Measurements from ENCODE around the gene GPR39.

GPR39 gene

DNA sequence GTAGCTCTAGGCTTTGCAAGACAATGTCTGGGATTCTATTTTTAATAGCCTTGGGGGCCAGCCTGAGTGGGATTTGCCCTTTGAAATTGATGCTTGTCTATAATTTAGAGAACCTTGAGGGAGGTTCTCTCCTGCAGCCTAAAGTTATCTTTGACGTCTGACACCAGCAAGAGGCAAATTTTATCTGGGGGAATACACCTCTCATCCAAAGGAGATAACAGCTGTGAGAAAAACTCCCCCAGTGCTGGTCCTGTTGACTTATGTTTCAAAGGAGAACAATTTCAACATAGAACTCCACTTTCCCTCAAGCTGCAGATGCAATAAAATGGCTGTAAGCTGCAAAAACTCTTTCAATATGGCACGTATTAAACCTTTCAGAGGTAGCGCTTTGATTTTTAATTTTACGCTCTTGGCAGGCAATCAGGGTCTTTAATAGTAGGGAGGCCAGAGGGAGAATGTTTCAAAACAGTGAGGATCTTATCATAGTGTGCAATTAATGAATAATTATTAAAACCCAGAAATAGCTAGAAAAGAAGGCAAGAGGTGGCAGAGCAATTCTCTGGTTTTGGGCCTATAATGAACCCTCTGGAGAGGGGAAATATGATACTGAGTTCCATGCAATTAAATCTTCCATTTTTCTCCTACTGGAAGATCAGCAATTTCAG lies 191.0 kb downstream of the GPR39 start:
- DNase-seq: no peak

DNA sequence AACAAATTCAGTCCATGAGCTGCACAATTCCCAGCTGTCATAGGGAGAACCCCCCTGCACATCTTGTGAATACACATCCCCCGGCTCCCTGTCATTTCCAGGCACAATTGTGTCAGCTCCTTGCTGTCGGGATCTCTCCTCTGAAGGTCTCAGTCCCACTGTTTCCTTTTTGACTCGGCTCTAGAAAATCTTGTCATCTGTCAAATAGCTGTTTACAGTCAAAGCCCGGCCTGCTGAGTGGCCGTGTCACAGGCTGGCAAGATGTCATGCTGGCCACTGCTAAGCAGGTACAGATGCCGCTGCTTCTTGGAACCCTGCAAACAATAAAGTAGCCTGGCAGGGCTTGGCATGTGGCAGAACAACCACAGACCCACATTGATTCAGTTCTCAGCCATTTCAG lies 191.7 kb downstream of the GPR39 start:
- DNase-seq: no peak

DNA sequence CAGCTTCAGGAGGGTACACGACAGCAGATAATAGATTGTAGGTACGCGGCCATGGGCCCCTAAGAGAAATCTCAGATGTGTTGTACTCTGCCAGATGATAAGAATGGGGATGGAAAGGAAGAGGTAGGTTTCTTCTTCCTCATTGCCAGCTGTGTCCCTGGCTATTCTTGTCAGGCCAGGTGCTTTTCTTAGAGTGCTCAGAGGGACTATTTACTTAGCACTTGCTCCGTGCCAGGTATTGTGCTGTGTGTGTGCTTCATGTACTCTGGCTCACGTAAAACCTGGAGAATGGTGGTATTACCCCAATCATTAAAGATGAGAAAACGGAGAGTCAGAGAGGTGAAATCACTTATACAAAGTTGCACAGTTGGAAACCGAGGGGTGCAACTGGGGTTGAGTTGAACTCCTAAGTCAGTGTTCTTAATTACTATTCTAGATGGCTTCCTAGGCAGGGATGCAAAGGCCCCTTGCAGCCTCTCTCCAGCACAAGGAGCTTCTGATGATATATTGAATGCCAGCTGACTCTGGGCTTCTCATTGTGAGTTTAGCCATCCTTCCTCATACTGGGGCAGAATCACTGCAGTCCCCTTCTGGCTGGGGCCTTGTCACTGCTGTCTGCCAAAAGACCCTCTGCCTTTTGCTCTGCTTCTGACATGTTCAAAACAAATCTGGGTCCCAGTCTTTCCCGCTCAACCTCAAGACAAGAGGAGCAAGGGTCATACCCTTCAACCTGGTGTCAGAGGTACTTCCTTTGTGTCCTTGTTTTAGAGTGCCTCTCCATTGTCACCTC lies 192.7 kb downstream of the GPR39 start:
- DNase-seq: no peak

DNA sequence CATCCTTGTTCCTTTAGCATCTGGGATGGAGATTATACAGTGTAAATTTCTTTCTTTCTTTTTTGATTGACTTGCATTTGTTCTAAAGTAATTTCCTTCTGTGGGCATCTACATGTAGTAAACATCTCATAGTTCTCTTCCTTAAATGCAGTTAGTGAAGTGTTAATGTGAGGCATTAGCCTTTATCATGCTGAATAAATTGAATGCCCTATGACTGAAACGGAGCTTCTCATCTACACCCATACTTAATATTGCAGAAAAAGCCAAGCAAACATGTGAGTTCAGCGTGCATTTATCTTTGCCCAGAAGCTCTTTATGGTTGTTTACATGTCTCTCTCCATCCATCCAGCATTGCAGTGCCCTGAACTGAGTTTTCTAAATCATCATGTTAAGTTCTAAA lies 195.1 kb downstream of the GPR39 start:
- DNase-seq: no peak

GRCh38 chr2:132615329-132616085 lies 198.9 kb downstream of the GPR39 start:
- no peak for DNase-seq

DNA sequence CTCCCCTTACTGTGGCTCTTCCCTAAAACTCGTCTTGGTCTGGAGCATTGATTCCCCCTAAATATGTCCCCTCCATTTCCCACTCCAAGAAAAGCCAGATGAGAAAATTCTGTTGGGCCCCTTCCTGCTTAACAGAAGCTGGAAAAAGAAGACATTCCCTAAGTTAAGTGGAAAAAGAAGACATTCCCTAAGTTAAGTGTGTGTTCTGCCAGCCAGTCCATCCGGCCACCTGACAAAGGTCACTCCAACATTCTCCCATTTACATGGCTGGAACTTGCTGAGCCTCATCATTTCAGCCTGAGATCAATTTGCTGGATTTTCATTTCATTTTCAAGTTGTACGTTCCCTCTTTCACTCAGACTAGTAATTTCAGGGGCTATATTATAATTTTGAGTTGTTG lies 201.4 kb downstream of the GPR39 start:
- no peak for DNase-seq

- DNase-seq: no peak
These were observed 202.1 kb downstream of the GPR39 start for GRCh38 chr2:132618734-132619133.

DNA sequence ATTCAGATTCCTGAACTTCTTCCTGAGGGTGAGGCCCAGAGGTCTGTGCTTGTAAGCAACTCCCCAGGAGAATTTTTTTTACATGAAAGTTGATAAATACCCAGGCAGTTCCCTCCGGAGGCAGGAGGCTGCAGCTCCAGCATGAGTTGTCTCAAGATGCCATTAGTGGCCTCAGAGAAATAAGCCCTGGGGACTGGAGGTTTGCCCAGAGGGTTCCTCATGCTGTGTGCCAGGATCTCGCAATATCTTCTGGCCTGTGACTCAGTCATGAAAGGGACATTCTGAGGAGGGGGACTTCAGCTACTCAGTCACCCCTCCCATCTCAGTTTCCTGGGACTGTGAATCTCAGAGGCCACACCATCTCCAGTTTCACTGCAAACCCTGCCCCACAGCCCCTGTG lies 203.5 kb downstream of the GPR39 start:
- no peak for DNase-seq

- DNase-seq: no peak
These were observed 204.7 kb downstream of the GPR39 start for GRCh38 chr2:132621131-132621875.

DNA sequence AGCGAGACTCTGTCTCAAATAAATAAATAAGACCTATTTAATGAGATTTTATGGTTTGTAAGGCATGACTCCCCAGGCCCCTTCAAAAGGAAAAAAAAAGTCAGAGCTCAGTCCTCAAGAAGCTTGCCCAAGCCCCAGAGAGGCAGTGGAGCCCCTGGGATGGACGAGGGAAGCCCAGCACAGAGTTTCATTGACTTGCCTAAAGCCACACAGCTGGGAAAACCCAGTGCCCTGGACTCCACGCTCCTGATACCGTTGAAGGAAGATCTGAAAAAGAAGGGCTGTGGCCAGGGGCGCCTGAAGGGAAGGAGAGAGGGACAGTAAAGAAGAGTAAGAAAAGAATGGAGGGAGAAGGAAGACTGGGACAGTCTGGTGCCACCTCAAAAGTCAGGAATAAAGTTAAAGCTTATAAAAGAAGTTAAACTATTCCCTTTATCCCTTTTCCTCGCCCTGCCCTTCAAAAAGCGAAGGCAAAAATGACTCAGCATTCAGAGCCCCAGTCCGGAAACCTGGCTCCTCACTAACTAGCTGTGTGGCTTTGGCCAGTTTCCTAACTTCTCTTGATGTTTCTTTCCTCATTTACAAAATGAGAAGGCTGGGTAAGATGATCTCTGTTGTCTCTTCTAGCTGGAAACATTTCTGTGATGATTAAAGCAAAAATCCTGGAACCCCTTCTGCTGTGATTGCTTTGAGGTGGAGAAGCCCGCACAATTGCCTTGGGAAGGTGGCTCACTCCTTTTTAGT lies 206.7 kb downstream of the GPR39 start:
- DNase-seq: no peak

DNA sequence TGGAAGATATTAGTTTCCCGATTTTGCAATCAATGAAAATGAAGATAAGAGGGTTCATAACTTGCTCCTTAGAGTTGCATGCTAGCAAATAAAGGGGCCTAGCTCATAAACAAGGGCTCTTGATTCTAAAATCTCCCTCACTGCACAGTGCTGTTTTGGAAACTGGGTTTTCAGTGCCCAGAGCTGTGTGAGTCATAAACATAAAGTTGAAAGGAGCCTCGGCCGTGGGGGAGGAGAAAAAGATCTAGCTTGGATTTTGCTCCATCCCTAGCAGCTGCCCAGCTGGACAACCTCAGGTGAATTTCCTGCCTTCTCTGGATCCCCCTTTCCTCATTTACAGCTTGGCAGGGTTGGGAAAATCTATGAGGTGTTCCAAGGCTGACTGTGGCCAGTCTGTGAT lies 210.9 kb downstream of the GPR39 start:
- no peak for DNase-seq

DNA sequence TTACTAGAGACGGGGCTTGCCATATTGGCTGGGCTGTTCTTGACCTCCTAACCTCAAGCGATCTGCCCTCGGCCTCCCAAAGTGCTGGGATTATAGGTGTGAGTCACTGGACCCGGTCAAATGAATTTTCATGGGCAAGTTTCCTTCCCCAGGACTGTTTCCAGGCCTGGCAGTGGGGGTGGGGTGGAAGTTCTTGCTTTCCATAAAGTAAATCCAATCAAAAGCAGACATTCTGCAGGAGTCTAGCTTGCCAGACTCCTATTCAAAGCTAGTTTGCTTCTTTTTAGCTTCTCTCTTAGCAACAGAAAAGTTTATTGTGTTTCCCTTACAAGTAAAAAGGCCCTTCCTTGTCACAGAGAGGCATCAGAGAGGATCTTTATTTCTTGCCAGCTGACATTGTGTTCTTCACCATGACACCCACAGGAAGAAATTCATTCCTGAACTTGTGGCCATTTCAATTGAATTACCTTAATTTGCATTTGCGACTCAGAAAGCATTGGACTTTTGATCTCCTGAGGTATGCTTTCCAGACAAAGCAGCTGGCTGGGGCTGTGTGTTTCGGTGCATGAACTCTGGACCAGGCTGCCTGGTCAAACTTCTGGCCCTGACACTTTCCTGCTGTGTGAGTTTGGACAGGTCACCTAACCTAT lies 215.5 kb downstream of the GPR39 start:
- no peak for DNase-seq

DNA sequence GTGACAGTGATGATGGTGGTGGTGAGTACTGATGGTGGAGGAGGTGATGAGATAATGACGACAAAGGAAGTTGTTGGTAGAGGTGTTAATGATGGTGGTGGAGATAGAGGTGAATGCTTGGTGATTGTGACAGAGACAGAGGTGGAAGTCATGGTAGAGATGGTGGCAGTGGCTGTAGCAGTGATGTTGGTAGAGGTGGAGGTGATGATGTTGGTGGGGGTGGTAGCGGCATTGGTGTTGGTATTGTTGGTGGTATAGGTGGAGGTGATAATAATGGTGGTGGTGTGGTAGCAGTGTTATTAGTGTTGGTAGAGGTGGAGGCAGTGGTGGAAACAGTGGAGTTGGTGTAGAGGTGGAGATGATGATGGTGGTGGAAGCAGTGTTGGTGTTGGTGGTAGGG lies 217.0 kb downstream of the GPR39 start:
- DNase-seq: no peak

DNA sequence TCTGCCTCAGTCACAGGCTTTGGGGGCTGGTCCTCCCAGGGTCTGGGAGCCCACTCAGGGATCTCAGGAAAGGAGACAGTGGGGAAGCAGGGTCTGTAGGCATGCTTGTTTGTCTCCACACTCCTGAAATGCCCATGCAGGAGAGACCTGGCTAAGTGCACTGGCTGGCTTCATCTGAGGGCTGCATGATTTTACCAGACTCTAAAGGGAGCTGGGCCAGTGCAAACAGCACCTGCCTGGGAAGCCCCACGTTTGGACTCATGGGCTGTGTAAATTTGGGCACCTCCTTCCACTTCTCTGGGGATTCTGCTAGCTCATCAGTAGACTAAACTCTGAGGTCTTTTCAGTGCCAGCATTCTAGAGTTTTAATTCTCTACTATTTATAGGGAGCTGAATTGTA lies 219.7 kb downstream of the GPR39 start:
- no peak for DNase-seq

DNA sequence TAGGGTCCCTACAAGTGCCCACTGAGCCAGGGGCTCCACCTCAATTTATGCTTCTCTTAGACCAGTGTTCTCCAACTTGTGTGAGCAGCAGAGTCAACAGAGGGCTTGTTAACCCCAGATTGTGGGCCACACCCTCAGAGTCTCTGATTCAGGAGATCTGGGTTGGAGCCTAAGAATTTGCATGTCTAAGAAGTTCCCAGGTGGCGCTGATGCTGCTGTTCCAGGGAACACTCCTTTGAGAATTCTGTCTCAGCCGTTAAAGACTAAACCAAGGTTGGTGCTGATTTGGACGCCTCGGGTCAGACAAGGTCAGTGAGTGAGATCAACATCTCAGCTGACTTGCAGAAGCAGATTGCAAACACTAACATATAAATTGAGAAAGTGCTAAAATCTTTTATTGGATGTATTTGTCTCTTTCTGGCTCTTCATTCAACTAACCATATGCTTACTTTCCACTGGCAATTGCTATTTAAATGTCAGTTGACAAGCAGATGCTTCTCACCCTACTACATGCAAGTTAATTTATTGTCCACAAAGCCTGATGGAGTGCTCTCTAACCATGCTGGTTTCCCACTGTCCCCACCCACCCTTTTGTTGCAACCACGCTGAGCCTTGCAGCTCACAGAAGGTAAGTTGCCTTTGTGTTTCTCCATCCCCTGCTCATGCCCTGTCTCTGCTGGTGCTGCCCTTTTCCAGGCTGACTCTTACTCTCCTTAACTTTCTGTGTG lies 221.9 kb downstream of the GPR39 start:
- no peak for DNase-seq

GRCh38 chr2:132640116-132640515 lies 223.5 kb downstream of the GPR39 start:
- no peak for DNase-seq

DNA sequence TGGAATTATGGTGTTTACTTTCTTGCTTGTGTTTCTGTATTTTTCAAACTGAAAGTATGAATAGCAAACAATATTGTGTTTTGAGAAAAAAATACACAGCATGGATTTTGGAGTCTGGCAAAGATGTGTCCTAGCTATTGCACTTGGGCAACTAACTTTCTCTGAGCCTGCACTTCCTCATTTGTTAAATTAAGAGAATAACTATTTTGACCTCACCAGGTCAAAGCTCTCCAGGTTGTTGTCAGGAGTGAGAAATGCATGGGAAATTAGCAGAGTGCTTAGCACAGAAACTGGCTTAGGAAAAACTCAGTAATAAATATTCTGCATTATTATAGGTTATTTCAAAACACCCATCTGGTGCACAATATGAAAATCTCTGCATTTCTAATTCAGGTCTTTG lies 225.2 kb downstream of the GPR39 start:
- DNase-seq: no peak

GRCh38 chr2:132642415-132642814 lies 225.8 kb downstream of the GPR39 start:
- DNase-seq: no peak

GRCh38 chr2:132645176-132645575 lies 228.6 kb downstream of the GPR39 start:
- DNase-seq: no peak

DNA sequence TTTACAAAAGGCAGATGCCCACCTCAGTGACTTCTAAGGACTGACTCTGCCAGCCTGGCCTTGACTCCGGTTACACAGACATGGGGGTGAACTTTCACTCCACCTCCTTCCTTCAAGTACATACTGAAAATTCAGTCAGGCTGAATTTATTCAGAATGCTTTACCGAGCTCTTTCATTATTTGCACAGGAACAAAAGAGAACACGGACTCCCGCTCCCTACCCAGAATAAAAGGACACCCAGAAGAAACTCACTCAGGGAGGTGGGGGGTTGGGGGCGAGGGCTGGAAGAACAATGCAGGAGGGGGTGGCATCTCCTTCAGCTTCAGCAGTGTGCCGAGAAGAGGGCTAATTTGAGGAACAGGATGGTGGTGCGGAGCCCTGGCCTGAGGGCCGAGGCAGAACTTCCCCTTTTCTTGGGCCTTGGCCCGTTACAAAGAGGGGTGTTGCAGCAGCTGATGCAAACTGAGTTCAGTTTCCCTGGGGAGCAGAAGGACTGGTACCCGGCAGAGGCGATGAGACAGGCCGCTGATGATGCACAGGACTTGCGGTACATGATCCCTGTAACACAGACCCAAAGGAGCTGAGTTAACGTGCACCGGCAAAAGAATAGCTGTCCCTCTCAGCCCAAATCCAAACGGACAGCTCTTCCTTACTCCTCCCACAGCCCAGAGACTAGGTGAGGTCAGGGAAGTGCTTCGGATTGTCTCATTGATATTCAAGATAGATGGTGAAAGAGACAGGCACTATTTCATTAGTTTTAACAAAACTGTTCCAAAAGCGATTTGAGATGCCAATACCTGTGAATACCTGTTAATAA lies 229.3 kb downstream of the GPR39 start:
- no peak for DNase-seq

Data from activated gamma-delta T cell (primary cell).